Measurements from ENCODE around the gene AK9. TPM values are rescaled to one million over a fixed set of nuclear protein-coding genes. Genes with fewer than 3 reads are reported as not detected.
A peak's percentile ranks its signal among the peaks of the same experiment; 100 is the strongest.

Gene AK9
- total RNA-seq, 1 donor from 2014 or later = 5.4 TPM

GRCh38 chr6:109482905-109483734 lies 207.9 kb downstream of the AK9 start, which contains the start of gene ZBTB24:
ZBTB24 (minus strand) TSS chr6:109483219; CDS start chr6:109482026, 1,193 bp downstream.
- no peak for TF ChIP-seq CTCF (IDR thresholded peaks at IDR 0.05; ENCODE audit: insufficient read depth, low read length, poor library complexity, severe bottlenecking)
- peak; percentile 34 for DNase-seq (ENCODE audit: low read depth)
- Histone ChIP-seq H3K36me3 (ENCODE audit: control insufficient read depth, insufficient read depth, low read length) (peaks cover 1% of the 10 kb centered on the region), H3K27me3 (ENCODE audit: control insufficient read depth, insufficient read depth, low read length) (no peaks in the 10 kb centered on the region), H3K4me3 (ENCODE audit: low read depth, low read length) (peak within 1 kb of the TSS; percentile 63)

GRCh38 chr6:109480993-109481480 lies 210.0 kb downstream of the AK9 start:
- no peak for TF ChIP-seq CTCF (IDR thresholded peaks at IDR 0.05; ENCODE audit: insufficient read depth, low read length, poor library complexity, severe bottlenecking)
- DNase-seq (ENCODE audit: low read depth) = no peak
- Histone ChIP-seq H3K36me3 (ENCODE audit: control insufficient read depth, insufficient read depth, low read length) (peaks cover 3% of the 10 kb centered on the region), H3K4me3 (ENCODE audit: low read depth, low read length) (no peak overlapping the region), H3K27me3 (ENCODE audit: control insufficient read depth, insufficient read depth, low read length) (no peaks in the 10 kb centered on the region)

- Histone ChIP-seq H3K36me3 (ENCODE audit: control insufficient read depth, insufficient read depth, low read length) (peaks cover 5% of the 10 kb centered on the region), H3K4me3 (ENCODE audit: low read depth, low read length) (no peak overlapping the region), H3K27me3 (ENCODE audit: control insufficient read depth, insufficient read depth, low read length) (no peaks in the 10 kb centered on the region)
- TF ChIP-seq CTCF (IDR thresholded peaks at IDR 0.05; ENCODE audit: insufficient read depth, low read length, poor library complexity, severe bottlenecking) = no peak
- no peak for DNase-seq (ENCODE audit: low read depth)
These were observed 212.0 kb downstream of the AK9 start for GRCh38 chr6:109478841-109479624.

GRCh38 chr6:109478222-109478805 lies 212.7 kb downstream of the AK9 start:
- H3K36me3 ChIP-seq (ENCODE audit: control insufficient read depth, insufficient read depth, low read length) = peaks cover 5% of the 10 kb centered on the region
- no peaks in the 10 kb centered on the region for H3K27me3 ChIP-seq (ENCODE audit: control insufficient read depth, insufficient read depth, low read length)
- TF ChIP-seq CTCF (IDR thresholded peaks at IDR 0.05; ENCODE audit: insufficient read depth, low read length, poor library complexity, severe bottlenecking) = no peak
- DNase-seq (ENCODE audit: low read depth) = no peak
- peak overlapping the region; percentile 15 for H3K4me3 ChIP-seq (ENCODE audit: low read depth, low read length)

- DNase-seq (ENCODE audit: low read depth) = no peak
- TF ChIP-seq CTCF (IDR thresholded peaks at IDR 0.05; ENCODE audit: insufficient read depth, low read length, poor library complexity, severe bottlenecking) = no peak
- no peaks in the 10 kb centered on the region for H3K27me3 ChIP-seq (ENCODE audit: control insufficient read depth, insufficient read depth, low read length)
- H3K4me3 ChIP-seq (ENCODE audit: low read depth, low read length) = no peak overlapping the region
- peaks cover 6% of the 10 kb centered on the region for H3K36me3 ChIP-seq (ENCODE audit: control insufficient read depth, insufficient read depth, low read length)
These were observed 213.3 kb downstream of the AK9 start for GRCh38 chr6:109477725-109478124.
